H1 (cell line): Measurements from ENCODE around the gene COTL1. TPM values are rescaled to one million over a fixed set of nuclear protein-coding genes. Genes with fewer than 3 reads are reported as not detected.

Source experiments
- CTCF ChIA-PET: fragments of 300-600 bp; sonication (Branson Sonifier 250); formaldehyde crosslinking; loops from one replicate; lab custom pipeline; 2021; ENCODE audit not compliant: partially characterized antibody; lab: Charles Lee
- POLR2A ChIA-PET: fragments of 300-600 bp; sonication (Branson Sonifier 250); formaldehyde crosslinking; loops from one replicate; lab custom pipeline; 2021; ENCODE audit warnings: inconsistent platforms; ENCODE audit not compliant: partially characterized antibody; lab: Charles Lee
- DNase-seq, 2 experiments: peaks; one replicate each; pipeline versions ENCODE4 v3.0.0 to v3.0.0-alpha.2; 2010 to 2022; ENCODE audit warnings: low spot score in 2 of 2, low read depth in 1 of 2, mixed read lengths in 1 of 2
- FAIRE-seq: peaks from 2 replicates; lab custom pipeline; 2011; peaks lifted over from hg19 to GRCh38; lab: Jason Lieb, UNC
- H2AFZ ChIP-seq: 2 replicates; pipeline ENCODE4 v1.8.1; 2012; ENCODE audit warnings: low read length, inconsistent platforms
- H2AK5ac ChIP-seq: 2 replicates; pipeline ENCODE4 v1.6.1; 2013; ENCODE audit warnings: low read depth, low read length
- H2BK120ac ChIP-seq: replicated peaks from 2 replicates; pipeline ENCODE3; 2013; ENCODE audit warnings: low read depth, low read length, inconsistent platforms
- H2BK12ac ChIP-seq: 2 replicates; pipeline ENCODE4 v1.6.1; 2013; ENCODE audit warnings: low read depth, low read length
- H2BK15ac ChIP-seq: 2 replicates; pipeline ENCODE4 v1.6.1; 2013; ENCODE audit warnings: low read length
- H2BK20ac ChIP-seq: 2 replicates; pipeline ENCODE4 v1.6.1; 2013; ENCODE audit warnings: low read length
- H2BK5ac ChIP-seq: 2 replicates; pipeline ENCODE4 v1.6.1; 2013; ENCODE audit warnings: low read depth, low read length
- H3K14ac ChIP-seq: 2 replicates; pipeline ENCODE4 v1.6.1; 2013; ENCODE audit warnings: inconsistent platforms; ENCODE audit not compliant: insufficient read length
- H3K18ac ChIP-seq: 2 replicates; pipeline ENCODE4 v1.6.1; 2013; ENCODE audit warnings: low read length; ENCODE audit errors: extremely low read depth
- H3K23ac ChIP-seq: 2 replicates; pipeline ENCODE4 v1.6.1; 2013; ENCODE audit warnings: inconsistent platforms; ENCODE audit not compliant: insufficient read length
- H3K23me2 ChIP-seq: 2 replicates; pipeline ENCODE4 v1.6.1; 2013; ENCODE audit warnings: low read depth, low read length
- H3K27ac ChIP-seq: 2 replicates; pipeline ENCODE4 v1.6.1; 2011; ENCODE audit warnings: low read depth, low read length, inconsistent platforms
- H3K27me3 ChIP-seq, 4 experiments: replicated peaks in 1 of 4; 1 replicate in 1 of 4; 2 replicates in 3 of 4; pipeline versions ENCODE4 v1.6.1 to v1.8.1; 2011 to 2013; ENCODE audit warnings: low read length in 3 of 4, mild to moderate bottlenecking in 3 of 4, inconsistent platforms in 2 of 4, mixed read lengths in 2 of 4, moderate library complexity in 1 of 4; ENCODE audit not compliant: control insufficient read depth in 3 of 4, insufficient read depth in 3 of 4; ENCODE audit errors: extremely low read depth in 1 of 4
- H3K36me3 ChIP-seq, 4 experiments: 2 replicates each; pipeline versions ENCODE4 v1.6.1 to v1.8.1; 2011 to 2013; ENCODE audit warnings: mild to moderate bottlenecking in 4 of 4, low read length in 3 of 4, moderate library complexity in 2 of 4, control low read depth in 1 of 4, inconsistent platforms in 1 of 4; ENCODE audit not compliant: insufficient read depth in 4 of 4, control insufficient read depth in 2 of 4
- H3K4ac ChIP-seq: replicated peaks from 2 replicates; pipeline ENCODE3; 2013; ENCODE audit warnings: low read length, low read depth, mixed read lengths, inconsistent platforms; ENCODE audit not compliant: insufficient read length
- H3K4me1 ChIP-seq, 4 experiments: replicated peaks in 1 of 4; 1 replicate in 1 of 4; 2 replicates in 3 of 4; pipeline versions ENCODE4 v1.6.1 to v1.8.1; 2011 to 2013; ENCODE audit warnings: low read length in 3 of 4, inconsistent platforms in 2 of 4, mixed read lengths in 1 of 4; ENCODE audit not compliant: insufficient read depth in 4 of 4, control insufficient read depth in 3 of 4
- H3K4me2 ChIP-seq, 2 experiments: 2 replicates each; pipeline versions ENCODE4 v1.6.1 to v1.8.1; 2011 to 2013; ENCODE audit warnings: low read depth in 2 of 2, low read length in 2 of 2, control low read depth in 1 of 2, inconsistent platforms in 1 of 2, mild to moderate bottlenecking in 1 of 2; ENCODE audit not compliant: insufficient read depth in 1 of 2
- H3K4me3 ChIP-seq, 4 experiments: fragments of 200-600, 300-600 bp in 1 of 4; sonication (generic), shearing (Covaris generic), sonication (Bioruptor Twin) in 1 of 4; 2 replicates each; pipeline versions ENCODE4 v1.5.1 to v1.8.1; 2011 to 2016; ENCODE audit warnings: low read length in 4 of 4, low read depth in 3 of 4, control low read depth in 2 of 4, inconsistent platforms in 2 of 4, mild to moderate bottlenecking in 2 of 4, mixed read lengths in 1 of 4, moderate library complexity in 1 of 4; ENCODE audit not compliant: insufficient read depth in 2 of 4; ENCODE audit errors: extremely low read depth in 1 of 4
- H3K56ac ChIP-seq: replicated peaks from 2 replicates; pipeline ENCODE3; 2013; ENCODE audit warnings: low read depth, mild to moderate bottlenecking, mixed read lengths, low read length, inconsistent platforms; ENCODE audit not compliant: insufficient read length
- H3K79me1 ChIP-seq: 2 replicates; pipeline ENCODE4 v1.6.1; 2013; ENCODE audit warnings: low read depth, low read length, control low read depth
- H3K79me2 ChIP-seq, 2 experiments: 2 replicates each; pipeline versions ENCODE4 v1.6.1 to v1.8.1; 2012 to 2013; ENCODE audit warnings: low read length in 2 of 2, mild to moderate bottlenecking in 2 of 2, inconsistent platforms in 1 of 2; ENCODE audit not compliant: insufficient read depth in 2 of 2, control insufficient read depth in 1 of 2
- H3K9ac ChIP-seq, 4 experiments: replicated peaks in 1 of 4; 1 replicate in 1 of 4; 2 replicates in 3 of 4; pipeline versions ENCODE4 v1.6.1 to v1.8.1; 2011 to 2013; ENCODE audit warnings: low read depth in 3 of 4, low read length in 3 of 4, control low read depth in 2 of 4, mild to moderate bottlenecking in 2 of 4, moderate library complexity in 2 of 4, inconsistent platforms in 1 of 4; ENCODE audit errors: extremely low read depth in 1 of 4
- H3K9me3 ChIP-seq, 2 experiments: 2 replicates each; pipeline versions ENCODE4 v1.6.1 to v1.8.1; 2012 to 2013; ENCODE audit warnings: mild to moderate bottlenecking in 2 of 2, moderate library complexity in 2 of 2, control low read depth in 1 of 2, inconsistent platforms in 1 of 2, low read depth in 1 of 2, low read length in 1 of 2, mixed read lengths in 1 of 2; ENCODE audit not compliant: insufficient read depth in 2 of 2
- H4K20me1 ChIP-seq, 2 experiments: replicated peaks in 1 of 2; 2 replicates each; pipeline versions ENCODE3 to v1.8.1; 2011 to 2013; ENCODE audit warnings: inconsistent platforms in 2 of 2, low read length in 2 of 2, mild to moderate bottlenecking in 1 of 2; ENCODE audit not compliant: insufficient read depth in 2 of 2, control insufficient read depth in 1 of 2
- H4K5ac ChIP-seq: 2 replicates; pipeline ENCODE4 v1.6.1; 2013; ENCODE audit warnings: low read length, low read depth, mixed read lengths, inconsistent platforms; ENCODE audit not compliant: insufficient read length
- H4K8ac ChIP-seq: 2 replicates; pipeline ENCODE4 v1.8.0; 2013; ENCODE audit warnings: mild to moderate bottlenecking, moderate library complexity, low read length, inconsistent platforms; ENCODE audit not compliant: insufficient read depth; ENCODE audit errors: extremely low read depth
- H4K91ac ChIP-seq: replicated peaks from 2 replicates; pipeline ENCODE3; 2013; ENCODE audit warnings: low read length, mixed read lengths, inconsistent platforms; ENCODE audit not compliant: insufficient read length
- CBX8 ChIP-seq: fragments of 300-800, 300-1000 bp; sonication (generic); IDR thresholded peaks from 2 replicates; pipeline ENCODE4 v1.7.1; 2016; ENCODE audit warnings: low read depth, low read length, borderline replicate concordance
- TCF12 ChIP-seq: IDR thresholded peaks from 2 replicates; pipeline ENCODE4 v1.6.1; 2011; ENCODE audit warnings: low read depth, mild to moderate bottlenecking, low read length
- WGBS, 2 experiments: shearing (Covaris generic) in 1 of 2; methylation state at CpG; one replicate each; pipeline versions ENCODE4 v1.1.6 to v1.1.7; 2013 to 2015; ENCODE audit warnings: low lambda C conversion rate in 2 of 2, mixed read lengths in 2 of 2, inconsistent platforms in 1 of 2, low coverage in 1 of 2, missing lambda C conversion rate in 1 of 2; ENCODE audit not compliant: insufficient replicate concordance in 2 of 2, insufficient coverage in 1 of 2, insufficient read length in 1 of 2; ENCODE audit errors: extremely low coverage in 1 of 2, missing lambda C conversion rate in 1 of 2; 5-methylcytosine and 5-hydroxymethylcytosine counted together
- polyA plus RNA-seq, 7 experiments: library from polyadenylated mRNA; depleted of rRNA in 3 of 7; stranded (reverse) in 5 of 7; unstranded in 2 of 7; fragments of >200 nt in 5 of 7; fragments of 200-250 nt in 2 of 7; gene quantifications; 1 replicate in 5 of 7; 2 replicates in 1 of 7; 4 replicates in 1 of 7; pipeline versions ENCODE4 v1.2.1 to v1.2.3, GENCODE V29; 2011 to 2013; ENCODE audit warnings: missing spikeins in 2 of 7, mixed read lengths in 2 of 7
- total RNA-seq: library from RNA; stranded (reverse); fragmentation: NEBNext Ultra II Directional; extraction: Animal tissue kit (Norgen Biotek cat#: 25700); gene quantifications from 2 replicates; pipeline ENCODE4 v1.2.1, GENCODE V29; 2021
- TF ChIP-seq, protein P1 (sequence below): IDR thresholded peaks from 2 replicates; pipeline ENCODE4 v1.6.1; 2012; ENCODE audit warnings: inconsistent platforms

The COTL1 gene
- total and polyA plus RNA-seq, 2 of the 8 experiments (the other 6 are each of a cell fraction or from before 2014, with no cell fraction given): 59.2 to 183 TPM

- peak overlapping the region; percentile 87 to 89 for H3K4me2 ChIP-seq
- H2BK120ac ChIP-seq: no peak overlapping the region
- peaks cover 4 to 15% of the 10 kb centered on the region in 2 experiments for H4K20me1 ChIP-seq
- WGBS, 2 experiments: 57% methylated on average over 13 of the region's 13 CpGs; no CpG with 5 or more reads in 1 of the 2 experiments
- POLR2A ChIA-PET: interaction anchor here (1.0 to 1.8 kb wide), 4 partner anchors 8 to 27 kb away, joined by 4 to 11 read pairs (median 8); no protein-coding TSS in a partner anchor
- H3K79me2 ChIP-seq: peaks cover 0 to 43% of the 10 kb centered on the region in 2 experiments; a peak in 2 of 4 replicates
- H3K9me3 ChIP-seq: no peaks in the 10 kb centered on the region
- FAIRE-seq (no peak), DNase-seq (no peak)
- H3K4me1 ChIP-seq: peaks cover 2 to 17% (median 13%) of the 10 kb centered on the region in 4 experiments; a peak in 6 of 7 replicates
- no peak overlapping the region for H3K18ac ChIP-seq
- no peak overlapping the region for H2AFZ ChIP-seq
- H3K56ac ChIP-seq: no peak overlapping the region
- H3K23me2 ChIP-seq: peaks cover 8% of the 10 kb centered on the region; the same call in 1 of the 2 replicates
- H4K91ac ChIP-seq: no peak overlapping the region
- no peak overlapping the region for H2BK5ac ChIP-seq
- peaks cover 0 to 10% (median 2%) of the 10 kb centered on the region in 4 experiments; a peak in 3 of 8 replicates for H3K36me3 ChIP-seq
- no peak overlapping the region for H3K4ac ChIP-seq
- no peak overlapping the region for H3K14ac ChIP-seq
- no peak overlapping the region; a peak in 2 of 7 replicates for H3K9ac ChIP-seq
- no peak overlapping the region for H4K8ac ChIP-seq
- peaks cover 0 to 5% (median 3%) of the 10 kb centered on the region in 4 experiments; a peak in 2 of 7 replicates for H3K27me3 ChIP-seq
- H2BK12ac ChIP-seq: no peak overlapping the region
- no peak overlapping the region for H2BK20ac ChIP-seq
- H4K5ac ChIP-seq: no peak overlapping the region
- TF ChIP-seq CBX8 (no peak), TCF12 (no peak)
- TF ChIP-seq, protein P1, sequence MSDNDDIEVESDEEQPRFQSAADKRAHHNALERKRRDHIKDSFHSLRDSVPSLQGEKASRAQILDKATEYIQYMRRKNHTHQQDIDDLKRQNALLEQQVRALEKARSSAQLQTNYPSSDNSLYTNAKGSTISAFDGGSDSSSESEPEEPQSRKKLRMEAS: peak; percentile 62
- TF ChIP-seq, all 59 proteins: peak for 1
- CTCF ChIA-PET: interaction anchor here (1.0 to 2.2 kb wide), 8 partner anchors 9 to 336 kb away, joined by 3 to 7 read pairs (median 3); partner anchors contain the start of gene CRISPLD2
- peak overlapping the region; percentile 73 to 88 (median 78); a peak in 7 of 8 replicates for H3K4me3 ChIP-seq
- H3K79me1 ChIP-seq: peaks cover 7% of the 10 kb centered on the region; the same call in 1 of the 2 replicates
- no peak overlapping the region for H2BK15ac ChIP-seq
- H2AK5ac ChIP-seq: no peak overlapping the region
- H3K23ac ChIP-seq: no peak overlapping the region
- no peak overlapping the region for H3K27ac ChIP-seq
Observed at GRCh38 chr16:84616515-84616914, 1.4 kb downstream of the COTL1 start.
